Ishikawa (cell line): ENCODE measurements around the gene HMG20A.

Experiments
- CEBPB ChIP-seq: IDR thresholded peaks from 2 replicates; pipeline ENCODE4 v1.6.1; 2012
- CREB1 ChIP-seq: IDR thresholded peaks from 2 replicates; pipeline ENCODE4 v1.6.1; 2012; ENCODE audit warnings: low read depth
- EGR1 ChIP-seq: IDR thresholded peaks from 2 replicates; pipeline ENCODE4 v1.6.1; 2012
- EP300 ChIP-seq: IDR thresholded peaks from 2 replicates; pipeline ENCODE4 v1.6.1; 2012; ENCODE audit warnings: borderline replicate concordance
- FOXM1 ChIP-seq: IDR thresholded peaks from 2 replicates; pipeline ENCODE4 v1.6.1; 2012; ENCODE audit warnings: low read depth, borderline replicate concordance
- MAX ChIP-seq: IDR thresholded peaks from 2 replicates; pipeline ENCODE4 v1.6.1; 2012
- NFIC ChIP-seq: IDR thresholded peaks from 2 replicates; pipeline ENCODE4 v1.6.1; 2012
- RAD21 ChIP-seq: IDR thresholded peaks from 2 replicates; pipeline ENCODE4 v1.6.1; 2012; ENCODE audit warnings: low read depth
- REST ChIP-seq: IDR thresholded peaks from 2 replicates; pipeline ENCODE4 v1.6.1; 2012; ENCODE audit warnings: low read depth, mild to moderate bottlenecking
- TAF1 ChIP-seq: IDR thresholded peaks from 2 replicates; pipeline ENCODE4 v1.6.1; 2012; ENCODE audit warnings: low read depth, mild to moderate bottlenecking
- TCF12 ChIP-seq: IDR thresholded peaks from 2 replicates; pipeline ENCODE4 v1.6.1; 2012; ENCODE audit warnings: low read depth
- TEAD4 ChIP-seq: IDR thresholded peaks from 2 replicates; pipeline ENCODE4 v1.6.1; 2012
- USF1 ChIP-seq: IDR thresholded peaks from 2 replicates; pipeline ENCODE4 v1.6.1; 2012
- YY1 ChIP-seq: IDR thresholded peaks from 2 replicates; pipeline ENCODE4 v1.6.1; 2012; ENCODE audit warnings: low read depth
- ZBTB7A ChIP-seq: IDR thresholded peaks from 2 replicates; pipeline ENCODE4 v1.6.1; 2012; ENCODE audit warnings: low read depth

Gene HMG20A

DNA sequence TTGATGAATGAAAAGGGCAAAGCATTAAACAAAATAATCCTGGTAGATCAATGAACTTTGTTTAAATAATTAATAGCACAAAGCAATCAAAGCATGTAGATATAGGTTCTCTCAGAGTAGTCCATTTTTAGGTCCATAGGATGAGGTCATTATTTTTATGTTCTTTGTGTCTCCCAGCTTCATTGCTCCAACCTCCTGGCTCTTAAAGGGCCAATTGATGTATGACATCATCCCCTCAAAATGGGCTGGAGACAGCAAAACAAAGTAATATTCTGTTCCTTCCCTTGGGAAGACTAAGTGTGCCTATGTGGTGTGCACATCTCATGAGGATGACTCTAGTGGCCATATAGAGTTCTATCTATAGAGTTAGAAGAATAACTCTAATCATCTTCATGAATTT is 49.5 kb downstream of the HMG20A start:
- no peak for TF ChIP-seq REST
- no peak for TF ChIP-seq TEAD4
- no peak for TF ChIP-seq NFIC
- TF ChIP-seq RAD21: no peak
- TF ChIP-seq CREB1: no peak
- no peak for TF ChIP-seq FOXM1
- TF ChIP-seq CEBPB: no peak
- TF ChIP-seq EP300: no peak
- TF ChIP-seq ZBTB7A: no peak
- TF ChIP-seq MAX: no peak
- TF ChIP-seq EGR1: no peak
- TF ChIP-seq TCF12: no peak
- no peak for TF ChIP-seq YY1
- TF ChIP-seq TAF1: no peak
- TF ChIP-seq USF1: no peak

- TF ChIP-seq YY1: no peak
- no peak for TF ChIP-seq EGR1
- no peak for TF ChIP-seq NFIC
- no peak for TF ChIP-seq CEBPB
- no peak; the same call in 1 of the 2 replicates for TF ChIP-seq TEAD4
- no peak for TF ChIP-seq REST
Observed at GRCh38 chr15:77473328-77473727, 52.6 kb downstream of the HMG20A start.

DNA sequence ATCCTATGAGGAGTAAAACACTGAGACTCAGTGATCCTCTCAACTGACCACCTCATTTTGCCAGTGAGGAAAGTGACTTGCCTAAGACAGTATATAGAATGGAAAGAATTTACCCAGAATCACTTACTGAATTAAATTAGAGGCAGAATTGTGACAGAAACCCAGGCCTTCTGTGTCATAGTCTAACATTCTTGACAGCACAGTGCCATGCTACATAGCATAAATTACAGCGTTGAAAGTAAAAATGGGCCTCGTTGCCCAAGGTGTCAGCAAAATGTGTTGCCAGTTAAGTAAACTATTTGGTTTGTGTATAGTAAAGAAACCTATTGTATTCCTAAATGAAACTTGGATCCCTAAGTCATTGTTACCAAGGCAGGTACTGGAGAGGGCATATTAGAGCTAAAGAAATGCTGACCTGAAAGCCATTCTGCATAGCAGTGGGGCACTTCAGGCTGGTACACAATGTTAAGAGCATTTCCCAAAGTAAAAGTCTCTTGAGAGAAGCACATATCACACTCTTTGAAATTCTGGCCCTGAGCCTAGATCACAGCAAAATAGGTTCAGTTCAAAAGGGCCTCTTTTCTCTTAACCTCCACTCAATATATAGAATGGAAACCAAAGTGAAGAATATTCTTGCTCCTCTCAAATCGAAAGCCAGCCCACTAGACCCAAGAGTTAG is 53.8 kb downstream of the HMG20A start:
- TF ChIP-seq NFIC (0 out of 2 replicates have a peak, but pooled peaks have one; percentile 9), MAX (no peak)

GRCh38 chr15:77475001-77475400 is 54.3 kb downstream of the HMG20A start:
- TF ChIP-seq TAF1 (no peak), TCF12 (no peak), YY1 (no peak), TEAD4 (no peak), NFIC (no peak), REST (no peak), CREB1 (no peak), FOXM1 (no peak), USF1 (no peak)

DNA sequence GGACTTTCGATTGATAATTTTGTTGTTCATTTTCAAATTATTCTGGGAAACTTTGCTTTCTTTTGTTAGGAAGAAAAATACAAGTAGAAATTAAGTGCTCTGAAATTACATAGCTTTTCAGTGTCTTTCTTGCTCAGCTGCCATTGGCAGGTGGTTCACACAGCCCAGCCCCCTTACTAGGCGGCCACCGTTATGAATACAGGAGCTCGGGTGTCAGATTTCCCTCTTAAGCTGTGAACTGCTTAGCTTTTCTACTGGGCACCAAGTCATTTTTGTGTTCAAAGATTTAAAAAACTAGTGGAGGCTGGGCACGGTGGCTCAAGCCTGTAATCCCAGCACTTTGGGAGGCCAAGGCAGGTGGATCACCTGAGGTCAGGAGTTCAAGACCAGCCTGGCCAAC is 55.2 kb downstream of the HMG20A start:
- TF ChIP-seq EGR1 (no peak), USF1 (no peak), CREB1 (no peak), ZBTB7A (no peak), MAX (no peak), YY1 (no peak), FOXM1 (no peak), NFIC (no peak), TAF1 (no peak), TEAD4 (no peak), REST (no peak), RAD21 (no peak), EP300 (no peak), TCF12 (no peak), CEBPB (no peak)
